A673 (cell line): ENCODE measurements around the gene DOK1. TPM values are rescaled to one million over a fixed set of nuclear protein-coding genes. Genes with fewer than 3 reads are reported as not detected.

Experiments
- BruUV-seq: library from RNA; stranded (reverse); fragments of 400-500 nt; replicated peaks from 2 replicates; lab custom pipeline; 2021; lab: Mats Ljungman, UMichigan
- CTCF ChIA-PET: fragments of 300-600 bp; sonication (Branson Sonifier 250); formaldehyde crosslinking; loops from one replicate; lab custom pipeline; 2022; ENCODE audit warnings: antibody characterized with exemption; lab: Charles Lee
- POLR2A ChIA-PET: fragments of 300-600 bp; sonication (Branson Sonifier 250); formaldehyde crosslinking; loops from one replicate; lab custom pipeline; 2022; ENCODE audit warnings: antibody characterized with exemption; ENCODE audit not compliant: low non-redundant PET; lab: Charles Lee
- DNase-seq: peaks from one replicate; pipeline ENCODE4 v3.0.0-alpha.2; 2015; ENCODE audit warnings: low spot score
- H3K27ac ChIP-seq: fragments of 200-600 bp; sonication (generic); 2 replicates; pipeline ENCODE4 v1.5.1; 2016; ENCODE audit warnings: mixed run types, low read depth, mild to moderate bottlenecking, mixed read lengths, antibody characterized with exemption, low read length; ENCODE audit not compliant: poor library complexity, severe bottlenecking
- H3K27me3 ChIP-seq: fragments of 200-600 bp; sonication (generic); replicated peaks from 2 replicates; pipeline ENCODE4 v1.6.1; 2017; ENCODE audit warnings: mixed run types, low read depth, mild to moderate bottlenecking, mixed read lengths, antibody characterized with exemption, low read length; ENCODE audit not compliant: insufficient read depth, poor library complexity
- H3K36me3 ChIP-seq: fragments of 200-600 bp; sonication (generic); 2 replicates; pipeline ENCODE4 v1.6.1; 2016; ENCODE audit warnings: mixed run types, mild to moderate bottlenecking, mixed read lengths, antibody characterized with exemption, low read length; ENCODE audit not compliant: insufficient read depth, poor library complexity, severe bottlenecking
- H3K4me1 ChIP-seq: fragments of 200-600 bp; sonication (generic); 2 replicates; pipeline ENCODE4 v1.6.1; 2017; ENCODE audit warnings: mixed run types, mild to moderate bottlenecking, mixed read lengths, antibody characterized with exemption, low read length; ENCODE audit not compliant: insufficient read depth, poor library complexity, severe bottlenecking
- H3K4me3 ChIP-seq: fragments of 200-600 bp; sonication (generic); 2 replicates; pipeline ENCODE4 v1.5.1; 2016; ENCODE audit warnings: low read depth, mixed run types, mild to moderate bottlenecking, mixed read lengths, low read length; ENCODE audit not compliant: poor library complexity, severe bottlenecking
- H3K9me3 ChIP-seq: fragments of 200-600 bp; sonication (generic); 2 replicates; pipeline ENCODE4 v1.6.1; 2016; ENCODE audit warnings: mixed run types, low read depth, mild to moderate bottlenecking, mixed read lengths, antibody characterized with exemption, low read length; ENCODE audit not compliant: poor library complexity, severe bottlenecking
- EZH2 ChIP-seq: fragments of 200-600 bp; sonication (generic); IDR thresholded peaks from 2 replicates; pipeline ENCODE4 v1.6.1; 2017; ENCODE audit warnings: borderline replicate concordance, low read depth, mild to moderate bottlenecking, mixed read lengths, antibody characterized with exemption, low read length; ENCODE audit not compliant: poor library complexity, severe bottlenecking
- intact Hi-C: fragments of 100-400 bp; cut with micrococcal nuclease; formaldehyde crosslinking; loops from one replicate; pipeline ENCODE4 v1.10.0; 2022; ENCODE audit not compliant: unreplicated experiment
- total RNA-seq: library from RNA; stranded (reverse); gene quantifications from 2 replicates; pipeline ENCODE4 v1.2.3, GENCODE V29; 2021
- TF ChIP-seq, protein P1 (sequence below): fragments of 300-800, 200-600 bp; sonication (generic); conservative IDR thresholded peaks from 2 replicates; pipeline ENCODE4 v1.5.1; 2017; ENCODE audit warnings: low read depth, mild to moderate bottlenecking, antibody characterized with exemption, low read length, moderate library complexity, mixed read lengths

Gene DOK1
- total RNA-seq, 1 experiment from 2014 or later = 20.7 TPM

DNA sequence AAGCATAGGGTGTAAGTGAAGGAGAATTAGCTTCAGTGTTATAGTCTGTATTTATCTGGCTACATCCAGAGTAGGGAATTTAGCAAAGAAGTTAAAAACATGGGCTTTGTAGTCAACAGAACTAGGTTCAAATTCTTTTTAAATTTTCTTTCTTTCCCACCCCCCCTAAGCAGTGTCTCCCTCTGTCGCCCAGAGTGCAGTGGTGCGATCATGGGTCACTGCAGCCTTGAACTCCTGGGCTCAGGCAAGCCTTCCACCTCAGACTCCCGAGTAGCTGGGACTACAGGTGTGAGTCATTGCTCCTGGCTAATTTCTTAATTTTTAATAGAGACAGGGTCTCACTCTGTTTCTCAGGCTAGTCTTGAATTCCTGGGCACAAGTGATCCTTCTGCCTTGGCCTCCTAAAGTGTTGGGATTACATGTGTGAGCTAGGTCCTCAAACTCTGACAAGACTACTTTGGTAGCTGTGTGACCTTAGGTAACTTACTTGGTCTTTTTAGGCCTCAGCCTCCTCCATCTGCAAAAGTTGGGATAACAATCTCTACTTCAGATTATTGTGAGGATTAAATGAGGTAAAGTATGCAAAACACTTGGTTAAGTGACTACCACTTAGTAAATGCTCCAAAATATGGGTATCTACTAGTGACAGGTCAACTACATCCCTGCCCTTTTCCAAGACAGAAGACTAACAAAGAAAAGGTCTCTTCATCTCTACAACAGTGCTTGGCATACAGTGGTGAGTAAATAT lies 17.8 kb downstream of the DOK1 start:
- BruUV-seq = no TSS peak
- intact Hi-C loops = no loop called here
- Histone ChIP-seq H3K4me1 (no peaks in the 10 kb centered on the region), H3K36me3 (no peaks in the 10 kb centered on the region), H3K27ac (no peak overlapping the region), H3K9me3 (no peaks in the 10 kb centered on the region), H3K4me3 (no peak overlapping the region), H3K27me3 (no peaks in the 10 kb centered on the region)
- POLR2A ChIA-PET = no interaction called here
- TF ChIP-seq, protein P1, sequence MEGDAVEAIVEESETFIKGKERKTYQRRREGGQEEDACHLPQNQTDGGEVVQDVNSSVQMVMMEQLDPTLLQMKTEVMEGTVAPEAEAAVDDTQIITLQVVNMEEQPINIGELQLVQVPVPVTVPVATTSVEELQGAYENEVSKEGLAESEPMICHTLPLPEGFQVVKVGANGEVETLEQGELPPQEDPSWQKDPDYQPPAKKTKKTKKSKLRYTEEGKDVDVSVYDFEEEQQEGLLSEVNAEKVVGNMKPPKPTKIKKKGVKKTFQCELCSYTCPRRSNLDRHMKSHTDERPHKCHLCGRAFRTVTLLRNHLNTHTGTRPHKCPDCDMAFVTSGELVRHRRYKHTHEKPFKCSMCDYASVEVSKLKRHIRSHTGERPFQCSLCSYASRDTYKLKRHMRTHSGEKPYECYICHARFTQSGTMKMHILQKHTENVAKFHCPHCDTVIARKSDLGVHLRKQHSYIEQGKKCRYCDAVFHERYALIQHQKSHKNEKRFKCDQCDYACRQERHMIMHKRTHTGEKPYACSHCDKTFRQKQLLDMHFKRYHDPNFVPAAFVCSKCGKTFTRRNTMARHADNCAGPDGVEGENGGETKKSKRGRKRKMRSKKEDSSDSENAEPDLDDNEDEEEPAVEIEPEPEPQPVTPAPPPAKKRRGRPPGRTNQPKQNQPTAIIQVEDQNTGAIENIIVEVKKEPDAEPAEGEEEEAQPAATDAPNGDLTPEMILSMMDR = no peak
- no peak for TF ChIP-seq EZH2
- DNase-seq = no peak
- CTCF ChIA-PET = no interaction called here

DNA sequence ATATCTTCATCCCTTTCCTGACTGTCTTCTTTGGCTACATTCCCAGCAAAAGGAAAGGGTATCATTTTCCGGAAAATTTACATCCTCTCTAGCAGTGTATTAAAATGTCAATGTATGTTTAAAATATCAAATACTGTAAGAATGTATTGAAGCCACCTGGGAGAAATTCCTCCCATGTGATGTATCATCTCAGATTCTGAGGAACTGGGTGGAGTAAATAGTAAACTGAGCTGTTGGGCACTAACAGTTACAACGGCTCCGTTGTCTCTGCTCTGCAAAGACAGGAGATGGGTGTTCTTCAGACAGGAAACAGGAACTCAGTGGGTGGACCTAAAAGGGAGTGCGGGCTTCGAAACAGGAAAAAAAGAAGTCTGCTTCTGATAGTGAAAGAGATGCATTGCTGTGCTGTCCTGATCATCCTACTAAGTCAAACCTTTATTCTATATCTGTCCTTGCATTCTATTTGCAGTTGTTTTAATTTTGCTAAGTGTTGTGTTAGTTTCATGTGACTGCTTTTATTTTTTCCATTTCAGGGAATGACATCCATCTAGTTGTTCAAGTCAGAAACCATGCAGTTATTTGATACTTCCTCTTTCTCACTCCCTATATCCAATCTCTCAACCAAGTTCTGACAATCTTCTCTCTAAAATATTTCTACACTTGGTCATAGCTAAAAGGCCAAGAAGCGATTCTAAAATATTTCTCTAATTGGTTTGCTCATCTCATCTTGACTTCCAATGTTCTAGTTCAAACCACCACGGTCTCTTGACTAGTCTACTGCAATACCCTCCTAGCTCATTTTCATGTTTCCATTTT lies 19.4 kb downstream of the DOK1 start:
- Histone ChIP-seq H3K4me3 (no peak overlapping the region), H3K4me1 (no peaks in the 10 kb centered on the region), H3K36me3 (no peaks in the 10 kb centered on the region), H3K9me3 (no peaks in the 10 kb centered on the region), H3K27ac (no peak overlapping the region), H3K27me3 (no peaks in the 10 kb centered on the region)
- POLR2A ChIA-PET = no interaction called here
- intact Hi-C loops = no loop called here
- peak; percentile 62 for DNase-seq
- TF ChIP-seq, protein P1 = no peak
- TF ChIP-seq EZH2 = no peak
- CTCF ChIA-PET = no interaction called here
- BruUV-seq = no TSS peak

DNA sequence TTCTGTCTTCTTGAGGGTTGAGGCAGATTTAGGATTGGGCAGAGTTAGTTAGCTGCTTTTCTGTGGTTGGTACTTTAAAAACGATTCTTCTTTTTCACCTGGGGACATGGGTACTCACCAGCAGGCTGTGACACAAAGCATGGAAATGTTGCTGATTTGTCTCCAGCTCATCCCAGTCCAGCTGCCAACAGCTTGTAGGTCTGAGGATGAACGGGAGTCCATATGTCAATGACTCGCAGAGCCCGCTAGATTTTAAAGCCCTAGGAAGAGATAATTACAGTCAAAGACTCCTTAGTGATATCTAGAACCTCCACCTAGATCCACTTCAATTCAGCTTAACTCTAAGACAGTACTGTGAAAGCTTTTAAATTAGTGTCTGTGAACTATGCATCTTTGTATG lies 20.8 kb downstream of the DOK1 start:
- Histone ChIP-seq H3K36me3 (no peaks in the 10 kb centered on the region), H3K4me3 (no peak overlapping the region), H3K27me3 (no peaks in the 10 kb centered on the region), H3K27ac (no peak overlapping the region), H3K4me1 (no peaks in the 10 kb centered on the region), H3K9me3 (no peaks in the 10 kb centered on the region)
- no peak for TF ChIP-seq EZH2
- TF ChIP-seq, protein P1 = no peak
- ChIA-PET POLR2A (interaction anchor here (0.7 kb wide), 1 partner anchor 63 kb away, joined by 3 read pairs; no protein-coding TSS in a partner anchor), CTCF (no interaction called here)
- intact Hi-C loops = no loop called here
- DNase-seq = no peak
- no TSS peak for BruUV-seq
